Common myeloid progenitor, CD34-positive (primary cell): ENCODE measurements around the gene BCAR3.
"Not testable (repeated sequence)": the region's sequence is repeated elsewhere in the genome, so short reads cannot be mapped to it uniquely, and the experiment has no call there.

ENCODE experiments used
- CTCF ChIA-PET: fragments of 350-600 bp; sonication (Branson Sonifier 250); formaldehyde crosslinking; loops from one replicate; lab custom pipeline; 2021; ENCODE audit warnings: antibody characterized with exemption; lab: Charles Lee
- POLR2A ChIA-PET: fragments of 350-600 bp; sonication (Branson Sonifier 250); formaldehyde crosslinking; loops from one replicate; lab custom pipeline; 2021; ENCODE audit warnings: antibody characterized with exemption; lab: Charles Lee
- DNase-seq, 3 donors: peaks; one replicate each; pipeline versions ENCODE4 v3.0.0 to v3.0.0-alpha.2; 2013
- H3K27ac ChIP-seq, 2 experiments: 1 replicate in 1 of 2; 2 replicates in 1 of 2; pipeline ENCODE4 v1.7.0; 2013; ENCODE audit warnings: inconsistent platforms in 2 of 2, low read length in 2 of 2, mild to moderate bottlenecking in 2 of 2, low read depth in 1 of 2, moderate library complexity in 1 of 2; ENCODE audit not compliant: severe bottlenecking in 2 of 2, insufficient read depth in 1 of 2, poor library complexity in 1 of 2
- H3K27me3 ChIP-seq, 5 experiments: replicated peaks in 2 of 5; 1 replicate in 3 of 5; 2 replicates in 2 of 5; pipeline versions ENCODE4 v1.6.1 to v1.7.0; 2013; ENCODE audit warnings: low read length in 4 of 5, mild to moderate bottlenecking in 2 of 5, moderate library complexity in 2 of 5, inconsistent platforms in 1 of 5; ENCODE audit not compliant: insufficient read depth in 5 of 5, control insufficient read depth in 4 of 5
- H3K36me3 ChIP-seq, 4 experiments: 1 replicate in 2 of 4; 2 replicates in 2 of 4; pipeline versions ENCODE4 v1.6.1 to v1.7.0; 2013; ENCODE audit warnings: low read length in 3 of 4, control low read depth in 1 of 4, mild to moderate bottlenecking in 1 of 4; ENCODE audit not compliant: control insufficient read depth in 4 of 4, insufficient read depth in 4 of 4
- H3K4me1 ChIP-seq, 4 experiments: 1 replicate in 3 of 4; 2 replicates in 1 of 4; pipeline versions ENCODE4 v1.6.1 to v1.7.1; 2013; ENCODE audit warnings: low read length in 3 of 4, mild to moderate bottlenecking in 3 of 4, control low read depth in 1 of 4, inconsistent platforms in 1 of 4, moderate library complexity in 1 of 4; ENCODE audit not compliant: control insufficient read depth in 4 of 4, insufficient read depth in 4 of 4; ENCODE audit errors: control extremely low read depth in 1 of 4
- H3K4me3 ChIP-seq, 7 experiments: 1 replicate in 4 of 7; 2 replicates in 3 of 7; pipeline versions ENCODE4 v1.5.1 to v1.7.0; 2013; ENCODE audit warnings: mild to moderate bottlenecking in 7 of 7, low read length in 6 of 7, moderate library complexity in 6 of 7, inconsistent platforms in 2 of 7, low read depth in 2 of 7, control low read depth in 1 of 7; ENCODE audit not compliant: insufficient read depth in 4 of 7, control insufficient read depth in 1 of 7; ENCODE audit errors: extremely low read depth in 1 of 7
- H3K9me3 ChIP-seq, 5 experiments: 1 replicate in 4 of 5; 2 replicates in 1 of 5; pipeline versions ENCODE4 v1.6.1 to v1.7.1; 2013; ENCODE audit warnings: low read length in 4 of 5, mild to moderate bottlenecking in 2 of 5, inconsistent platforms in 1 of 5, low read depth in 1 of 5, moderate library complexity in 1 of 5; ENCODE audit not compliant: control insufficient read depth in 4 of 5, insufficient read depth in 2 of 5; ENCODE audit errors: control extremely low read depth in 1 of 5
- WGBS: methylation state at CpG from one replicate; pipeline ENCODE4 v1.1.5; 2013; ENCODE audit not compliant: insufficient coverage; 5-methylcytosine and 5-hydroxymethylcytosine counted together

The BCAR3 gene

GRCh38 chr1:93700532-93701469, 19.2 kb upstream of the BCAR3 start:
- peaks cover 0 to 10% (median under 1%) of the 10 kb centered on the region in 4 experiments for H3K4me1 ChIP-seq
- H3K27me3 ChIP-seq, result no peaks in the 10 kb centered on the region
- no peak overlapping the region for H3K4me3 ChIP-seq
- ChIA-PET POLR2A (interaction anchor here (0.9 kb wide), 1 partner anchor 9 kb away, joined by 3 read pairs; no protein-coding TSS in a partner anchor), CTCF (interaction anchor here (0.8 to 2.0 kb wide), 3 partner anchors 9 to 72 kb away, joined by 3 to 4 read pairs (median 3); no protein-coding TSS in a partner anchor)
- WGBS, result 95% methylated on average over 20 of the region's 22 CpGs
- H3K27ac ChIP-seq, result no peak overlapping the region
- no peak for DNase-seq
- no peaks in the 10 kb centered on the region for H3K9me3 ChIP-seq
- no peaks in the 10 kb centered on the region for H3K36me3 ChIP-seq

- POLR2A ChIA-PET, result no interaction called here
- H3K4me3 ChIP-seq, result no peak overlapping the region
- 100% methylated on average over 3 of the region's 5 CpGs for WGBS
- no peaks in the 10 kb centered on the region for H3K9me3 ChIP-seq
- DNase-seq, result no peak
- no peaks in the 10 kb centered on the region for H3K36me3 ChIP-seq
- no peaks in the 10 kb centered on the region for H3K27me3 ChIP-seq
- CTCF ChIA-PET, result interaction anchor here (2.0 kb wide), 1 partner anchor 19 kb away, joined by 4 read pairs; no protein-coding TSS in a partner anchor
- no peak overlapping the region for H3K27ac ChIP-seq
- H3K4me1 ChIP-seq, result peaks cover 0 to 17% (median 6%) of the 10 kb centered on the region in 4 experiments
Observed at GRCh38 chr1:93699503-93700168, 18.0 kb upstream of the BCAR3 start.

GRCh38 chr1:93699049-93699384, 17.4 kb upstream of the BCAR3 start:
- H3K4me1 ChIP-seq, result peaks cover 0 to 17% (median 7%) of the 10 kb centered on the region in 4 experiments
- no peak overlapping the region for H3K4me3 ChIP-seq
- H3K36me3 ChIP-seq, result no peaks in the 10 kb centered on the region
- no peaks in the 10 kb centered on the region for H3K9me3 ChIP-seq
- ChIA-PET CTCF (no interaction called here), POLR2A (no interaction called here)
- H3K27ac ChIP-seq, result no peak overlapping the region
- 98% methylated on average over 5 of the region's 5 CpGs for WGBS
- no peak for DNase-seq
- no peaks in the 10 kb centered on the region for H3K27me3 ChIP-seq

- POLR2A ChIA-PET, result no interaction called here
- Histone ChIP-seq H3K9me3 (no peaks in the 10 kb centered on the region), H3K36me3 (no peaks in the 10 kb centered on the region), H3K27me3 (no peaks in the 10 kb centered on the region), H3K4me3 (no peak overlapping the region), H3K4me1 (peaks cover 0 to 15% (median 8%) of the 10 kb centered on the region in 4 experiments), H3K27ac (no peak overlapping the region)
- CTCF ChIA-PET, result no interaction called here
- WGBS, result 96% methylated on average over 3 of the region's 7 CpGs
- DNase-seq, result no peak
Observed at GRCh38 chr1:93698329-93699048, 16.9 kb upstream of the BCAR3 start.

GRCh38 chr1:93697566-93697965, 15.9 kb upstream of the BCAR3 start:
- H3K9me3 ChIP-seq, H3K27ac ChIP-seq, H3K27me3 ChIP-seq, H3K4me3 ChIP-seq, CTCF ChIA-PET, DNase-seq, H3K36me3 ChIP-seq, POLR2A ChIA-PET: not testable (repeated sequence)
- H3K4me1 ChIP-seq, result peaks cover 0 to 24% (median 17%) of the 10 kb centered on the region in 4 experiments
- whole genome bisulfite sequencing, result 89% methylated on average over 11 of the region's 13 CpGs

GRCh38 chr1:93695411-93696005, 13.9 kb upstream of the BCAR3 start:
- peaks cover 3 to 41% (median 34%) of the 10 kb centered on the region in 4 experiments for H3K4me1 ChIP-seq

More at GRCh38 chr1:93695411-93696005, 13.9 kb upstream of the BCAR3 start:
- WGBS, result 10% methylated on average over 1 of the region's 2 CpGs
- no peaks in the 10 kb centered on the region for H3K9me3 ChIP-seq
- peak in 2 of 3 donors; percentile 57 to 69 for DNase-seq
- H3K36me3 ChIP-seq, result no peaks in the 10 kb centered on the region
- H3K4me3 ChIP-seq, result no peak overlapping the region
- CTCF ChIA-PET, result interaction anchor here (1.1 to 1.6 kb wide), 4 partner anchors 8 to 65 kb away, joined by 3 to 5 read pairs (median 4); no protein-coding TSS in a partner anchor
- H3K27ac ChIP-seq, result no peak overlapping the region
- no peaks in the 10 kb centered on the region for H3K27me3 ChIP-seq
- POLR2A ChIA-PET, result no interaction called here
